Muscle of leg (tissue), 11 donors: Measurements from ENCODE around the gene SLU7. TPM values are rescaled to one million over a fixed set of nuclear protein-coding genes. Genes with fewer than 3 reads are reported as not detected.

Source experiments
- DNase-seq: peaks from one replicate; pipeline ENCODE4 v3.0.0; 2013
- H3K27ac ChIP-seq: one replicate; pipeline ENCODE4 v1.5.1; 2013; ENCODE audit warnings: mild to moderate bottlenecking, low read length, control low read depth
- H3K27me3 ChIP-seq: one replicate; pipeline ENCODE4 v1.6.1; 2013; ENCODE audit warnings: low read length; ENCODE audit not compliant: control insufficient read depth, insufficient read depth
- H3K36me3 ChIP-seq: one replicate; pipeline ENCODE4 v1.6.1; 2013; ENCODE audit warnings: low read length; ENCODE audit not compliant: control insufficient read depth, insufficient read depth
- H3K4me1 ChIP-seq: one replicate; pipeline ENCODE4 v1.6.1; 2013; ENCODE audit warnings: low read length; ENCODE audit not compliant: control insufficient read depth, insufficient read depth
- H3K4me3 ChIP-seq: one replicate; pipeline ENCODE4 v1.5.1; 2013; ENCODE audit warnings: low read length, control low read depth
- H3K9me3 ChIP-seq: replicated peaks from 2 replicates; pipeline ENCODE4 v1.6.1; 2013; ENCODE audit warnings: low read depth, low read length; ENCODE audit not compliant: control insufficient read depth
- WGBS: methylation state at CpG from one replicate; pipeline ENCODE4 v1.1.5; 2013; ENCODE audit warnings: missing lambda C conversion rate; ENCODE audit not compliant: insufficient coverage; 5-methylcytosine and 5-hydroxymethylcytosine counted together
- polyA plus RNA-seq, 8 donors: library from polyadenylated mRNA; unstranded; fragments of 120-200 nt; gene quantifications; one replicate each; pipeline versions ENCODE4 v1.2.1 to v1.2.3, GENCODE V29; 2013; ENCODE audit warnings: inconsistent platforms in 1 of 8, low replicate concordance in 1 of 8; ENCODE audit not compliant: insufficient read length in 8 of 8, insufficient read depth in 1 of 8
- total RNA-seq: library from RNA; stranded (reverse); fragments of 120-200 nt; gene quantifications from one replicate; pipeline ENCODE4 v1.2.4, GENCODE V29; 2013

Gene SLU7
- total and polyA plus RNA-seq, 9 donors: 28.3 to 49.3 (median 37.1) TPM

- Histone ChIP-seq H3K27ac (no peak overlapping the region), H3K4me1 (peaks cover 16% of the 10 kb centered on the region)
These were observed 33.4 kb downstream of the SLU7 start for GRCh38 chr5:160385496-160385895.

GRCh38 chr5:160384681-160385080 is 34.2 kb downstream of the SLU7 start:
- peaks cover 2% of the 10 kb centered on the region for H3K36me3 ChIP-seq
- no peaks in the 10 kb centered on the region for H3K27me3 ChIP-seq
- H3K27ac ChIP-seq: no peak overlapping the region
- H3K4me1 ChIP-seq: peaks cover 22% of the 10 kb centered on the region
- no peak for DNase-seq
- no peak overlapping the region for H3K4me3 ChIP-seq
- peaks cover 10% of the 10 kb centered on the region for H3K9me3 ChIP-seq
- WGBS: no CpG with 5 or more reads among the region's 1 CpG

More at GRCh38 chr5:160385496-160385895, 33.4 kb downstream of the SLU7 start:
- DNase-seq: no peak
- H3K27me3 ChIP-seq: no peaks in the 10 kb centered on the region
- peaks cover 2% of the 10 kb centered on the region for H3K36me3 ChIP-seq
- H3K9me3 ChIP-seq: peaks cover 10% of the 10 kb centered on the region
- H3K4me3 ChIP-seq: no peak overlapping the region

GRCh38 chr5:160382346-160382745 is 36.5 kb downstream of the SLU7 start:
- Histone ChIP-seq H3K27ac (peak overlapping the region; percentile 23), H3K36me3 (no peaks in the 10 kb centered on the region), H3K4me3 (no peak overlapping the region), H3K27me3 (no peaks in the 10 kb centered on the region), H3K4me1 (peaks cover 30% of the 10 kb centered on the region), H3K9me3 (peaks cover 3% of the 10 kb centered on the region)
- DNase-seq: peak; percentile 81
- whole genome bisulfite sequencing: 20% methylated on average over 1 of the region's 3 CpGs

GRCh38 chr5:160380041-160380440 is 38.8 kb downstream of the SLU7 start:
- Histone ChIP-seq H3K4me3 (no peak overlapping the region), H3K27ac (peak overlapping the region; percentile 64), H3K4me1 (peaks cover 29% of the 10 kb centered on the region), H3K36me3 (no peaks in the 10 kb centered on the region), H3K9me3 (no peaks in the 10 kb centered on the region), H3K27me3 (no peaks in the 10 kb centered on the region)
- no peak for DNase-seq
- WGBS: no CpG with 5 or more reads among the region's 2 CpGs

- Histone ChIP-seq H3K4me1 (peaks cover 33% of the 10 kb centered on the region), H3K36me3 (no peaks in the 10 kb centered on the region), H3K9me3 (no peaks in the 10 kb centered on the region), H3K4me3 (no peak overlapping the region), H3K27ac (peak overlapping the region; percentile 64), H3K27me3 (no peaks in the 10 kb centered on the region)
- WGBS: 0% methylated on average over 2 of the region's 4 CpGs
- peak; percentile 85 for DNase-seq
These were observed 39.4 kb downstream of the SLU7 start for GRCh38 chr5:160379511-160379910.

GRCh38 chr5:160378330-160378729 is 40.6 kb downstream of the SLU7 start:
- Histone ChIP-seq H3K36me3 (no peaks in the 10 kb centered on the region), H3K4me3 (no peak overlapping the region), H3K27me3 (no peaks in the 10 kb centered on the region), H3K9me3 (no peaks in the 10 kb centered on the region), H3K4me1 (peaks cover 33% of the 10 kb centered on the region), H3K27ac (no peak overlapping the region)
- WGBS: no CpG with 5 or more reads among the region's 2 CpGs
- DNase-seq: no peak

- no peaks in the 10 kb centered on the region for H3K27me3 ChIP-seq
- peaks cover 33% of the 10 kb centered on the region for H3K4me1 ChIP-seq
- WGBS: 91% methylated on average over 1 of the region's 5 CpGs
- DNase-seq: peak; percentile 88
- H3K9me3 ChIP-seq: no peaks in the 10 kb centered on the region
- H3K36me3 ChIP-seq: no peaks in the 10 kb centered on the region
- no peak overlapping the region for H3K4me3 ChIP-seq
- H3K27ac ChIP-seq: peak overlapping the region; percentile 59
These were observed 41.2 kb downstream of the SLU7 start for GRCh38 chr5:160377651-160378050.

- H3K4me1 ChIP-seq: peaks cover 23% of the 10 kb centered on the region
- peak; percentile 87 for DNase-seq
- H3K27ac ChIP-seq: peak overlapping the region; percentile 73
- H3K27me3 ChIP-seq: no peaks in the 10 kb centered on the region
- H3K4me3 ChIP-seq: no peak overlapping the region
- H3K9me3 ChIP-seq: no peaks in the 10 kb centered on the region
- H3K36me3 ChIP-seq: no peaks in the 10 kb centered on the region
These were observed 42.5 kb downstream of the SLU7 start for GRCh38 chr5:160376416-160376815.

- peaks cover 29% of the 10 kb centered on the region for H3K4me1 ChIP-seq
- no peaks in the 10 kb centered on the region for H3K27me3 ChIP-seq
- H3K4me3 ChIP-seq: no peak overlapping the region
- H3K9me3 ChIP-seq: no peaks in the 10 kb centered on the region
- H3K27ac ChIP-seq: peak overlapping the region; percentile 73
- WGBS: 20% methylated on average over 1 of the region's 2 CpGs
- no peaks in the 10 kb centered on the region for H3K36me3 ChIP-seq
- peak; percentile 79 for DNase-seq
These were observed 43.2 kb downstream of the SLU7 start for GRCh38 chr5:160375701-160376100.

GRCh38 chr5:160375166-160375565 is 43.7 kb downstream of the SLU7 start:
- Histone ChIP-seq H3K36me3 (no peaks in the 10 kb centered on the region), H3K4me3 (no peak overlapping the region), H3K27me3 (no peaks in the 10 kb centered on the region), H3K9me3 (no peaks in the 10 kb centered on the region), H3K4me1 (peaks cover 30% of the 10 kb centered on the region), H3K27ac (peak overlapping the region; percentile 23)
- peak; percentile 58 for DNase-seq

- Histone ChIP-seq H3K9me3 (no peaks in the 10 kb centered on the region), H3K27me3 (no peaks in the 10 kb centered on the region), H3K4me3 (no peak overlapping the region), H3K36me3 (peaks cover 4% of the 10 kb centered on the region), H3K4me1 (peaks cover 32% of the 10 kb centered on the region), H3K27ac (peak overlapping the region; percentile 86)
- DNase-seq: peak; percentile 36
These were observed 47.6 kb downstream of the SLU7 start for GRCh38 chr5:160371294-160371693.
